CD4-positive, alpha-beta T cell treated with Interleukin-6 at 100 ng/mL for 8 hours (primary cell): ENCODE results near the gene MAEA.

Experiments used
- DNase-seq: peaks from one replicate; pipeline ENCODE4 v3.0.0-alpha.2; 2020; ENCODE audit warnings: mixed read lengths, low spot score

MAEA gene

GRCh38 chr4:1380368-1381151 is 90.9 kb downstream of the MAEA start:
- DNase-seq = no peak

GRCh38 chr4:1381181-1381621 is 91.5 kb downstream of the MAEA start:
- no peak for DNase-seq

- DNase-seq = no peak
Observed at GRCh38 chr4:1381944-1382541, 92.4 kb downstream of the MAEA start.

- DNase-seq = no peak
Observed at GRCh38 chr4:1382776-1383727, 93.4 kb downstream of the MAEA start.

- no peak for DNase-seq
Observed at GRCh38 chr4:1383728-1384591, 94.3 kb downstream of the MAEA start.

GRCh38 chr4:1384675-1385372 is 95.1 kb downstream of the MAEA start:
- no peak for DNase-seq

GRCh38 chr4:1385373-1386340 is 96.0 kb downstream of the MAEA start:
- DNase-seq = no peak
